ENCODE data around the gene SLC25A51. TPM values are rescaled to one million over a fixed set of nuclear protein-coding genes. Genes with fewer than 3 reads are reported as not detected.

The SLC25A51 gene
- total and polyA plus RNA-seq, 2 experiments from 2014 or later: 5.3 to 22.0 TPM

Small RNA genes within 50 kb of the gene (small RNA-seq; reads per million reads assigned to genes)
- gene RNU7-124P (ENCODE audit: low replicate concordance): not detected

Other genes with a start within 250 kb of the SLC25A51 start
- gene TRMT10B, start 150.3 kb downstream of the SLC25A51 start, total RNA-seq (2014; rRNA removed; shearing (Covaris generic)): 3.1 and 3.4 TPM in 2 replicates
- 10.8 and 12.2 TPM in 2 replicates for gene TRMT10B, start 150.3 kb downstream of the SLC25A51 start, polyA plus RNA-seq (2016; fragmentation: Nextera tagmentation; extraction: Ambion mirVana)
- gene EXOSC3, start 119.1 kb downstream of the SLC25A51 start, total RNA-seq (2014; rRNA removed; shearing (Covaris generic)): 59.9 and 62.3 TPM in 2 replicates
- gene EXOSC3, start 119.1 kb downstream of the SLC25A51 start, polyA plus RNA-seq (2016; fragmentation: Nextera tagmentation; extraction: Ambion mirVana): 143 and 149 TPM in 2 replicates
- 11.5 and 14.3 TPM in 2 replicates for gene DCAF10, start 103.3 kb downstream of the SLC25A51 start, total RNA-seq (2014; rRNA removed; shearing (Covaris generic))
- 6.2 and 6.6 TPM in 2 replicates for gene DCAF10, start 103.3 kb downstream of the SLC25A51 start, polyA plus RNA-seq (2016; fragmentation: Nextera tagmentation; extraction: Ambion mirVana)
- 8.4 and 14.0 TPM in 2 replicates for gene SHB, start 165.1 kb upstream of the SLC25A51 start, total RNA-seq (2014; rRNA removed; shearing (Covaris generic))
- gene SHB, start 165.1 kb upstream of the SLC25A51 start, polyA plus RNA-seq (2016; fragmentation: Nextera tagmentation; extraction: Ambion mirVana): 1.5 and 1.7 TPM in 2 replicates

All from GM23338 (cell line).